NCI-H748 treated with DMSO at 0.1 percent for 48 hours (cell line): ENCODE data around the gene STK31.
"Not testable (repeated sequence)": the region's sequence is repeated elsewhere in the genome, so short reads cannot be mapped to it uniquely, and the experiment has no call there.

Experiments
- DNase-seq: peaks from one replicate; lab custom pipeline; 2025; lab: John Stamatoyannopoulos, UW

Gene STK31

GRCh38 chr7:23714150-23714464 is 4.1 kb downstream of the STK31 start:
- no peak for DNase-seq

DNA sequence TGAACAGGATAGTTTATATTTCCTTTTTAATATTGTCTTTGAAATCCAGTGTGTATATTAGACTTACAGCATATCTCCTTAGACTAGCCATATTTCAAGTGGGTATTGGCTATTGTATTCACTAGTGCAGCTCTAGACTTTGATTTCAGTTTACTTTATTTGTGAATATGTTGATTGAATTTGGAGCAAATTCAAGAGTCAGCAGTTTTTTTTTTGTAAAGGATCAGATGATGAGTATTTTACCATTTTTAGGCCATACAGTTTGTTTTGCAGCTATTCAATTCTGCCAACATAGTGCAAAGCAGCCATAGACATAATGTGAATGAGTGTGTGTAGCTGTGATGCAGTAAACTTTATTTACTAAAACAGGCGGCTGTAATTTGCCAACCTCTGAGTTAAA is 4.6 kb downstream of the STK31 start:
- no peak for DNase-seq

DNA sequence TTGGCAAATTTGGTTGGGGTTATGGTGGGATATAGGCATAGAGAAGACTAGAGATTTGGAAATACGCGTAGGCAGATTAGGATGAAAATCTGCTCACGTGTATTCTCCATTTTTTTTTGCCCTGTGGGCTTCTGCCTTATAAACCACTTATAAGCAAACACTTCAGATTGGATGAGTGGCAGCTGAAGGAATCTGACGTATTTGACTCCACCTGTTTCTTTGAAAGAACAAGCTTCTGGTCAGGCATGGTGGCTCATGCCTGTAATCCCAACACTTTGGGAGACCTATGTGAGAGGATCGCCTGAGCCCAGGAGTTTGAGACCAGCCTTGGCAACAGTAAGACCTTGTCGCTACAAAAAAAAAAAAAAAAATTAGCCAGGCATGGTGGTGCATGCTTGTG is 5.1 kb downstream of the STK31 start:
- no peak for DNase-seq

- DNase-seq, result no peak
Measured at GRCh38 chr7:23717788-23718187, 7.8 kb downstream of the STK31 start.

DNA sequence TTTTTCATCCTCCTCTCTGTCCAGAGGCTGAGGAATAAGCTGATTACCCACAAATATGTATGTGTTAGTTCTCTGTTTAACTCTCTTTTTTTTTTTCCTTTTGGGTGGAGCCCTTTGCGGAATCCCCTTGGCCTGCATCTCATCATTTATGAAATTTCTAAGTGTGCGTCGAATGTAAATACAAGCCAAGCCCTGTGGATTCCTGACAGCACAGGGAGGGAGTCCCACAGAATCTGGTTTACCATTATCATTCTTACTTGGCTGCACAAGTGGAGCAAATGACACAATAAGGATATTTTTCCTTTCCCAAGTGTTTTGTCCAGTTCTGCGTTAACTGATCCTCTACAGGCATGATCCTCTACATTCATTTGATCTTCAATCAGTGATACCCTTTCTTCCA is 11.4 kb downstream of the STK31 start:
- no peak for DNase-seq

DNA sequence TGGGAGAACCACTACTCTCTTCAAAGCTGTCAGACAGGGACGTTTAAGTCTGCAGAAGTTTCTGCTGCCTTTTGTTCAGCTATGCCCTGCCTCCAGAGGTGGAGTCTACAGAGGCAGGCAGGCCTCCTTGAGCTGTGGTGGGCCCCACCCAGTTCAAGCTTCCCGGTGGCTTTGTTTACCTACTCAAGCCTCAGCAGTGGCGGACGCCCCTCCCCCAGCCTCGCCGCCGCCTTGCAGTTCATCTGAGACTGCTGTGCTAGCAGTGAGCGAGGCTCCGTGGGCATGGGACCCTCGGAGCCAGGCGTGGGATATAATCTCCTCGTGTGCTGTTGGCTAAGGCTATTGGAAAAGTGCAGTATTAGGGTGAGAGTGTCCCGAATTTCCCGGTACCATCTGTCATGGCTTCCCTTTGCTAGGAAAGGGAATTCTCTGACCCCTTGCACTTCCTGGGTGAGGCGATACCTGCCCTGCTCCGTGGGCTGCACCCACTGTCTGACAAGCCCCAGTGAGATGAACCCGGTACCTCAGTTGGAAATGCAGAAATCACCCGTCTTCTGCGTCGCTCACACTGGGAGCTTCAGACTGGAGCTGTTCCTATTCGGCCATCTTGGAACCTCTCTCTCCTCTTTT is 12.7 kb downstream of the STK31 start:
- DNase-seq, result not testable (repeated sequence)

- not testable (repeated sequence) for DNase-seq
Measured at GRCh38 chr7:23724113-23724512, 14.1 kb downstream of the STK31 start.

GRCh38 chr7:23742051-23742450 is 32.0 kb downstream of the STK31 start:
- no peak for DNase-seq

- no peak for DNase-seq
Measured at GRCh38 chr7:23743226-23743625, 33.2 kb downstream of the STK31 start.

DNA sequence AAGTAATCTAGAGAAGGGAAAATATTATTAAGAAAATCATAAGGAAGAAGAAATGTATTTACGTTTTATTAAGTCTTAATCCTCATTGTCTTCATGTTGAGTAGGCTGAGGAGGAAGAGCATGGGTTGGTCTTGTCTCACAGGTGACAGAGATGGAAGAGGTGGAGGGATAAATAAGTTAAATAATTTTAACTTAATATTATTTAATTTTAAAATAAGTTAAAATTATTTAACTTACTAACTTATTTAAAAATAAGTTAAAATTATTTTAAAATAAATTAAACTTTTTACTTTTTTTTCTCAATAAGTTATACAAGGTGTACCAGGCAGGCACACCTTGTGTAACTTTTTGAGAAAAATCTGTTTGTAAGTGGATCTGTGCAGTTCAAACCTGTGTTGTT is 36.6 kb downstream of the STK31 start:
- no peak for DNase-seq

DNA sequence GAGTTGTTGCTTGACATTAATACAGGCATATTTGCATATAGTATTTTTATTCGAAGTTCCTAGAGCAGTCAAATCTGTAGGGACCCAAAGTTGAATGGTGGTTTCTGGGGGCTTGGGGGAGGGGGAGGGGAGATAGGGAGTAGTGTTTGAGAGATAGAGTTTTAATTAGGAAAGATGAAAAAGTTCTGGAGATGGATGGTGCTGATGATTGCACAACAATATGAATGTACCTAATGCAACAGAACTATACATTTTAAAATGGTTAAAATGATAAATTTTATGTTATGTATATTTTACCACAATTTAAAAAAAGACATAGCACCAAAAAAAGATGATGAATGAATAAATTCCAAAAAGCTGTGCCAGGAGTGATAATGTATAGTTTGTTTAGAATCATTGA is 41.8 kb downstream of the STK31 start:
- no peak for DNase-seq

- DNase-seq, result not testable (repeated sequence)
Measured at GRCh38 chr7:23758839-23759238, 48.8 kb downstream of the STK31 start.

DNA sequence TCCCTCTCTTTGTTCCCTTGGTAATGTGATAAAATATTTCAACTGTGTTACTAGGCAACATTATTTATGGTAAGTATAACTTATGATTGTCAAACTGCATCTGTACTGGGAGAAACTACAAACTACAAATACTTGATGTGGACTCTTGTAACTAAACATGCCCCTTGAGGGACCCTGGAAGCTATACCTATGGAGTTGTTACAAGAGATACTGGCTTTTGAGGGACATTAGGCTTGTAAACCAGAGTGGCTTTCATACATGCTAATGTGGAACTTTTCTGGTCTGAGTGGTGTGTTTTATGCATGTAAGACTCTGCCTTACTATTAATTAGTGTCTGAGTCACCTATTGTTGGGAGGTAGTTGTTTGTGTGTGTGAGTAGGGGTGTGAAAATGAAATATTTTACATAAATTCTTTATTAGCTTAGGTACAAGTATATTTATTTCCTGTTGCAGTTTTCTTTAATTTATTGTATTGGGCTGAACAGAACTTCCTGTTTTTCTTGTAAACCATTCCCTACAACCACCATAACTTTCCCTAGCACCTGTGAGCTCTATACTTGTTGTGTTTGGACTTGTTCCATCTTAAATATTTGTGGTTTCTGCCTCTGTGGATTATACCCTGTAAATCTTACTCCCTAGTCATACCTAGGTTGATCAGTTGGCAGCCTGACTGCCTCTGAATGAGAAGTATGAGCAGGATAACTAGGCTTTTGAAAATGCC is 49.8 kb downstream of the STK31 start:
- DNase-seq, result peak; percentile 36

- no peak for DNase-seq
Measured at GRCh38 chr7:23765943-23766342, 55.9 kb downstream of the STK31 start.

GRCh38 chr7:23767514-23767913 is 57.5 kb downstream of the STK31 start:
- DNase-seq, result no peak

GRCh38 chr7:23768022-23768421 is 58.0 kb downstream of the STK31 start:
- DNase-seq, result peak; percentile 5

DNA sequence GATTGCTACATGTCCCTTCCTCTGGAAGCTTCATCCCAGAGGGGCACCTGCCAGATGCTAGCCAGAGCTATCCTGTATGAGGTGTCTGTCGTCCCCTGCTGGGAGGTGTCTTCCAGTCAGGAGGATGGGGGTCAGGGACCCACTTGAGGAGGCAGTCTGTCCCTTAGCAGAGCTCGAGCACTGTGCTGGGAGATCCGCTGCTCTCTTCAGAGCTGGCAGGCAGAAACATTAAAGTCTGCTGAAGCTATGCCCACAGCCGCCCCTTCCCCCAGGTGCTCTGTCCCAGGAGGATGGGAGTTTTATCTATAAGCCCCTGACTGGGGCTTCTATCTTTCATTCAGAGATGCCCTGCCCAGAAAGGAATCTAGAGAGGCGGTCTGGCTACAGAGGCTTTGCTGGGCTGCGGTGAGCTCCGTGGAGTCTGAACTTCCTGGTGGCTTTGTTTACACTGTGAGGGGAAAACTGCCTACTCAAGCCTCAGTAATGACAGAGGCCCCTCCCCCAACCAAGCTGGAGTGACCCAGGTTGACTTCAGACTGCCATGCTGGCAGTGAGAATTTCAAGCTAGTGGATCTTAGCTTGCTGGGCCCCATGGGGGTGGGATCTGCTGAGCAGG is 69.3 kb downstream of the STK31 start:
- not testable (repeated sequence) for DNase-seq

DNA sequence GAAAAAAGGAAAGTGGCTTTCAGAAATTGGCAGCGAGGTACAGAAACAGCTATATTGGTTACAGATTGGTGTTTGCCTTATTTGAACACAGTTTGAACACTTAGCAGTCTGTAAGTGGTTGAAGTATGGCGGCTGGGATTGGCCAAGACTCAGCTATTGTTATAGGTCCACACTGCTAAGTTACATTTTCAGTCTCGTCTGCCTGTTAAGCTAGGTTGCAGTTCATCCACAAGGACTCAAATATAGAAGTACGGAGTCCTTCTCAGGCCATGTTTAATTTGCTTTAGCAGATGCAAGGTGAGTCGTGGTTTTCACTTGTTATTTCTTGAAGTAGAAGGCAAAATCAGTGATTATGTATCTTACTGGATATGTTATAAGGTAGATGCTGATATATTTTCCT is 73.1 kb downstream of the STK31 start:
- DNase-seq, result no peak

DNA sequence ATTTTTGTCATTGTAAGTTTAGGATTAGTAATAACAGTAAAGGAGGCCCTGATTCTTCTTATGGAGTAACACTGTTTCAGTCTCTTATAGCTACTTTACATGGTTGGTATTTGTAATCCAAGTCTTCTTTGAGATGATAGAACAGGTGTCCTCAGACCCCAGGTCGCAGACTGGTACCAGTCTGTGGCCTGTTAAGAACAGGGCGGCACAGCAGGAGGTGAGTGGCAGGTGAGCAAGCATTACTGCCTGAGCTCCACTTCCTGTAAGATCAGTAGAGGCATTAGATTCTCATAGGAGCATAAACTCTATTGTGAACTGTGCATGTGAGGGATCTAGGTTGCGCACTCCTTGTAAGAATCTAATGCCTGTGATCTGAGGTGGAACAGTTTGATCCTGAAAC is 77.3 kb downstream of the STK31 start:
- no peak for DNase-seq

GRCh38 chr7:23788843-23789242 is 78.8 kb downstream of the STK31 start:
- no peak for DNase-seq

GRCh38 chr7:23791721-23792120 is 81.7 kb downstream of the STK31 start:
- no peak for DNase-seq

- DNase-seq, result no peak
Measured at GRCh38 chr7:23802720-23803397, 92.8 kb downstream of the STK31 start.

GRCh38 chr7:23804707-23805106 is 94.7 kb downstream of the STK31 start:
- DNase-seq, result no peak
